HEK293T (cell line): ENCODE measurements around the gene TTC16.

ENCODE experiments used
- ELF4 ChIP-seq: fragments of 450-650 bp; IDR thresholded peaks from 2 replicates; pipeline ENCODE4 v1.6.1; 2017; ENCODE audit warnings: antibody characterized with exemption
- FOXA1 ChIP-seq: fragments of 450-650 bp; IDR thresholded peaks from 2 replicates; pipeline ENCODE4 v1.6.1; 2016; ENCODE audit warnings: mild to moderate bottlenecking
- FOXK2 ChIP-seq: fragments of 450-650 bp; IDR thresholded peaks from 2 replicates; pipeline ENCODE4 v1.6.1; 2016; ENCODE audit warnings: mild to moderate bottlenecking
- NFRKB ChIP-seq: fragments of 450-650 bp; IDR thresholded peaks from 2 replicates; pipeline ENCODE4 v1.6.1; 2016; ENCODE audit warnings: mild to moderate bottlenecking, moderate library complexity
- PKNOX1 ChIP-seq: fragments of 450-650 bp; IDR thresholded peaks from 2 replicates; pipeline ENCODE4 v1.6.1; 2016
- TARDBP ChIP-seq: fragments of 450-650 bp; IDR thresholded peaks from 2 replicates; pipeline ENCODE4 v1.6.1; 2016

- TF ChIP-seq TARDBP (no peak), FOXA1 (no peak), ELF4 (no peak), NFRKB (no peak), FOXK2 (no peak), PKNOX1 (no peak)
Observed at GRCh38 chr9:127723444-127723843, 7.6 kb downstream of the TTC16 start.
